ENCODE measurements around the gene WDR17.

DNA sequence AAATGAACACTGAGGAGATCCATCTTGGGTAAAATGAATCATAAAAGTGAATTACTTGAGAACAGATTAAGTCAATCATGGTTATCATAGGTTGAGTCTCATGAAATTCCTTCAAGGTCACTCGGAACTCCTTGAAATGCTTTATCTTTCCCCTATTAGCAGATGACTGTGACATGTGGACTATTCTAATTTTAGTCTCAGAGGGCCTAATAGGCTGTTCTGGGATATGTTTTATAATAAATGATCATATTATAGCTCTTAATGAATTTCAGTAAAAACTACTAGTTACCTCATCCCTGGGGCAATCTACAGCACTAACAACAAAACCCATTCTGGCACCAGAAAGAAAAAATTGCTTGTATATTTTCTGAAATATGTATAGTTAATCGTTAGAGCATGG, 85.1 kb downstream of the WDR17 start:
- no peak for TF ChIP-seq ZNF274 (IDR thresholded peaks at IDR 0.05; ENCODE audit: borderline replicate concordance, extremely low read depth, low read length)
- no peak for TF ChIP-seq CEBPB (IDR thresholded peaks at IDR 0.05; ENCODE audit: low read depth, low read length)
- TF ChIP-seq, protein P1, sequence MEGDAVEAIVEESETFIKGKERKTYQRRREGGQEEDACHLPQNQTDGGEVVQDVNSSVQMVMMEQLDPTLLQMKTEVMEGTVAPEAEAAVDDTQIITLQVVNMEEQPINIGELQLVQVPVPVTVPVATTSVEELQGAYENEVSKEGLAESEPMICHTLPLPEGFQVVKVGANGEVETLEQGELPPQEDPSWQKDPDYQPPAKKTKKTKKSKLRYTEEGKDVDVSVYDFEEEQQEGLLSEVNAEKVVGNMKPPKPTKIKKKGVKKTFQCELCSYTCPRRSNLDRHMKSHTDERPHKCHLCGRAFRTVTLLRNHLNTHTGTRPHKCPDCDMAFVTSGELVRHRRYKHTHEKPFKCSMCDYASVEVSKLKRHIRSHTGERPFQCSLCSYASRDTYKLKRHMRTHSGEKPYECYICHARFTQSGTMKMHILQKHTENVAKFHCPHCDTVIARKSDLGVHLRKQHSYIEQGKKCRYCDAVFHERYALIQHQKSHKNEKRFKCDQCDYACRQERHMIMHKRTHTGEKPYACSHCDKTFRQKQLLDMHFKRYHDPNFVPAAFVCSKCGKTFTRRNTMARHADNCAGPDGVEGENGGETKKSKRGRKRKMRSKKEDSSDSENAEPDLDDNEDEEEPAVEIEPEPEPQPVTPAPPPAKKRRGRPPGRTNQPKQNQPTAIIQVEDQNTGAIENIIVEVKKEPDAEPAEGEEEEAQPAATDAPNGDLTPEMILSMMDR (IDR thresholded peaks at IDR 0.05; ENCODE audit: control extremely low read depth in 1 of 3, insufficient read depth in 1 of 3, low read depth in 1 of 3, low read length in 3 of 3): no peak
- TF ChIP-seq SP2 (IDR thresholded peaks at IDR 0.05; ENCODE audit: low read length): no peak
- no peak for TF ChIP-seq TAF1 (IDR thresholded peaks at IDR 0.05; ENCODE audit: low read depth, low read length)
- no peak for TF ChIP-seq YY1 (IDR thresholded peaks at IDR 0.05; ENCODE audit: low read depth, low read length)
- no peak for TF ChIP-seq EZH2 (IDR thresholded peaks at IDR 0.05; ENCODE audit: low read depth, low read length, severe bottlenecking)
- TF ChIP-seq RFX5 (IDR thresholded peaks at IDR 0.05; ENCODE audit: borderline replicate concordance, low read depth, low read length): no peak
- TF ChIP-seq, protein P2, sequence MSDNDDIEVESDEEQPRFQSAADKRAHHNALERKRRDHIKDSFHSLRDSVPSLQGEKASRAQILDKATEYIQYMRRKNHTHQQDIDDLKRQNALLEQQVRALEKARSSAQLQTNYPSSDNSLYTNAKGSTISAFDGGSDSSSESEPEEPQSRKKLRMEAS (IDR thresholded peaks at IDR 0.05): no peak
- no peak for TF ChIP-seq JUN (IDR thresholded peaks at IDR 0.05; ENCODE audit: low read depth, low read length)
- TF ChIP-seq POLR2A (IDR thresholded peaks at IDR 0.05; ENCODE audit: control extremely low read depth in 1 of 2, low read depth in 2 of 2, low read length in 2 of 2): no peak
- TF ChIP-seq EP300 (IDR thresholded peaks at IDR 0.05; ENCODE audit: borderline replicate concordance in 1 of 2, low read depth in 2 of 2, low read length in 2 of 2): no peak
